ENCODE data around the gene IL7R.
"Not testable (repeated sequence)": the region's sequence is repeated elsewhere in the genome, so short reads cannot be mapped to it uniquely, and the experiment has no call there.

IL7R gene

GRCh38 chr5:35833224-35833623 is 23.5 kb upstream of the IL7R start:
- H3K9me3 ChIP-seq (ENCODE audit: severe bottlenecking): no peaks in the 10 kb centered on the region
- no peak for DNase-seq
- H3K27ac ChIP-seq: no peak overlapping the region
- TF ChIP-seq CTCF (IDR thresholded peaks at IDR 0.05; ENCODE audit: low read depth, low read length): no peak
- H3K4me3 ChIP-seq (ENCODE audit: low read depth, low read length): no peak overlapping the region
- no peaks in the 10 kb centered on the region for H3K36me3 ChIP-seq
- H3K27me3 ChIP-seq (ENCODE audit: insufficient read depth, low read depth, severe bottlenecking): peaks cover 76% of the 10 kb centered on the region

GRCh38 chr5:35835796-35836742 is 20.6 kb upstream of the IL7R start:
- DNase-seq: no peak
- no peak for TF ChIP-seq CTCF (IDR thresholded peaks at IDR 0.05; ENCODE audit: low read depth, low read length)
- H3K9me3 ChIP-seq (ENCODE audit: severe bottlenecking): no peaks in the 10 kb centered on the region

GRCh38 chr5:35838370-35839042 is 18.2 kb upstream of the IL7R start:
- no peak for DNase-seq
- TF ChIP-seq CTCF (IDR thresholded peaks at IDR 0.05; ENCODE audit: low read depth, low read length): no peak
- Histone ChIP-seq H3K9me3 (ENCODE audit: severe bottlenecking) (no peaks in the 10 kb centered on the region), H3K36me3 (no peaks in the 10 kb centered on the region), H3K4me3 (ENCODE audit: low read depth, low read length) (no peak overlapping the region), H3K27ac (no peak overlapping the region), H3K27me3 (ENCODE audit: insufficient read depth, low read depth, severe bottlenecking) (peaks cover 47% of the 10 kb centered on the region)

More at GRCh38 chr5:35835796-35836742, 20.6 kb upstream of the IL7R start:
- Histone ChIP-seq H3K36me3 (no peaks in the 10 kb centered on the region), H3K27me3 (ENCODE audit: insufficient read depth, low read depth, severe bottlenecking) (peaks cover 66% of the 10 kb centered on the region), H3K27ac (no peak overlapping the region), H3K4me3 (ENCODE audit: low read depth, low read length) (no peak overlapping the region)

GRCh38 chr5:35842856-35843255 is 13.8 kb upstream of the IL7R start:
- peaks cover 11% of the 10 kb centered on the region for H3K9me3 ChIP-seq (ENCODE audit: severe bottlenecking)
- H3K27me3 ChIP-seq (ENCODE audit: insufficient read depth, low read depth, severe bottlenecking): peaks cover 20% of the 10 kb centered on the region
- H3K36me3 ChIP-seq: no peaks in the 10 kb centered on the region
- no peak for TF ChIP-seq CTCF (IDR thresholded peaks at IDR 0.05; ENCODE audit: low read depth, low read length)
- no peak overlapping the region for H3K27ac ChIP-seq
- no peak for DNase-seq
- no peak overlapping the region for H3K4me3 ChIP-seq (ENCODE audit: low read depth, low read length)

GRCh38 chr5:35845508-35845907 is 11.2 kb upstream of the IL7R start:
- H3K27ac ChIP-seq; H3K36me3 ChIP-seq; DNase-seq; H3K4me3 ChIP-seq (ENCODE audit: low read depth, low read length): not testable (repeated sequence)
- H3K9me3 ChIP-seq (ENCODE audit: severe bottlenecking): peaks cover 11% of the 10 kb centered on the region
- H3K27me3 ChIP-seq (ENCODE audit: insufficient read depth, low read depth, severe bottlenecking): peaks cover 31% of the 10 kb centered on the region

GRCh38 chr5:35847491-35847890 is 9.2 kb upstream of the IL7R start:
- Histone ChIP-seq H3K4me3 (ENCODE audit: low read depth, low read length) (no peak overlapping the region), H3K9me3 (ENCODE audit: severe bottlenecking) (peaks cover 11% of the 10 kb centered on the region), H3K36me3 (no peaks in the 10 kb centered on the region), H3K27ac (no peak overlapping the region), H3K27me3 (ENCODE audit: insufficient read depth, low read depth, severe bottlenecking) (peaks cover 41% of the 10 kb centered on the region)
- no peak for TF ChIP-seq CTCF (IDR thresholded peaks at IDR 0.05; ENCODE audit: low read depth, low read length)
- DNase-seq: no peak
